HG03159 (cell line): Measurements from ENCODE around the gene CACNA2D3.

Experiments used
- ATAC-seq: cut with Tn5 transposase; IDR thresholded peaks from one replicate; pipeline ENCODE4 v1.9.1; 2021; ENCODE audit warnings: mild to moderate bottlenecking, moderate library complexity; ENCODE audit not compliant: unreplicated experiment

Gene CACNA2D3

GRCh38 chr3:54647721-54648120 is 525.4 kb downstream of the CACNA2D3 start:
- no peak for ATAC-seq

- ATAC-seq = no peak
These were observed 527.2 kb downstream of the CACNA2D3 start for GRCh38 chr3:54649551-54649950.

GRCh38 chr3:54653456-54654195 is 531.3 kb downstream of the CACNA2D3 start:
- ATAC-seq = no peak

- ATAC-seq = no peak
These were observed 532.4 kb downstream of the CACNA2D3 start for GRCh38 chr3:54654776-54655175.

- ATAC-seq = no peak
These were observed 537.0 kb downstream of the CACNA2D3 start for GRCh38 chr3:54659347-54659746.

- ATAC-seq = no peak
These were observed 538.4 kb downstream of the CACNA2D3 start for GRCh38 chr3:54660714-54661132.

- no peak for ATAC-seq
These were observed 538.8 kb downstream of the CACNA2D3 start for GRCh38 chr3:54661151-54661550.

GRCh38 chr3:54663501-54664011 is 541.2 kb downstream of the CACNA2D3 start:
- no peak for ATAC-seq

- no peak for ATAC-seq
These were observed 542.8 kb downstream of the CACNA2D3 start for GRCh38 chr3:54665016-54665600.

- no peak for ATAC-seq
These were observed 545.9 kb downstream of the CACNA2D3 start for GRCh38 chr3:54668236-54668635.

GRCh38 chr3:54670201-54671000 is 548.0 kb downstream of the CACNA2D3 start:
- no peak for ATAC-seq

- no peak for ATAC-seq
These were observed 549.2 kb downstream of the CACNA2D3 start for GRCh38 chr3:54671511-54671910.

GRCh38 chr3:54676087-54676486 is 553.7 kb downstream of the CACNA2D3 start:
- no peak for ATAC-seq

- ATAC-seq = no peak
These were observed 559.4 kb downstream of the CACNA2D3 start for GRCh38 chr3:54681706-54682105.

- no peak for ATAC-seq
These were observed 562.9 kb downstream of the CACNA2D3 start for GRCh38 chr3:54685213-54685612.

GRCh38 chr3:54691289-54691771 is 569.0 kb downstream of the CACNA2D3 start:
- ATAC-seq = no peak

- ATAC-seq = no peak
These were observed 574.0 kb downstream of the CACNA2D3 start for GRCh38 chr3:54696313-54696712.

GRCh38 chr3:54698054-54698453 is 575.7 kb downstream of the CACNA2D3 start:
- no peak for ATAC-seq

GRCh38 chr3:54703923-54704322 is 581.6 kb downstream of the CACNA2D3 start:
- no peak for ATAC-seq

- no peak for ATAC-seq
These were observed 583.4 kb downstream of the CACNA2D3 start for GRCh38 chr3:54705730-54706129.

GRCh38 chr3:54706738-54707137 is 584.4 kb downstream of the CACNA2D3 start:
- ATAC-seq = no peak
